Measurements from ENCODE around the gene REX1BD. TPM values are rescaled to one million over a fixed set of nuclear protein-coding genes. Genes with fewer than 3 reads are reported as not detected.

REX1BD gene
- 73.0 and 79.5 TPM in 2 replicates for total RNA-seq

DNA sequence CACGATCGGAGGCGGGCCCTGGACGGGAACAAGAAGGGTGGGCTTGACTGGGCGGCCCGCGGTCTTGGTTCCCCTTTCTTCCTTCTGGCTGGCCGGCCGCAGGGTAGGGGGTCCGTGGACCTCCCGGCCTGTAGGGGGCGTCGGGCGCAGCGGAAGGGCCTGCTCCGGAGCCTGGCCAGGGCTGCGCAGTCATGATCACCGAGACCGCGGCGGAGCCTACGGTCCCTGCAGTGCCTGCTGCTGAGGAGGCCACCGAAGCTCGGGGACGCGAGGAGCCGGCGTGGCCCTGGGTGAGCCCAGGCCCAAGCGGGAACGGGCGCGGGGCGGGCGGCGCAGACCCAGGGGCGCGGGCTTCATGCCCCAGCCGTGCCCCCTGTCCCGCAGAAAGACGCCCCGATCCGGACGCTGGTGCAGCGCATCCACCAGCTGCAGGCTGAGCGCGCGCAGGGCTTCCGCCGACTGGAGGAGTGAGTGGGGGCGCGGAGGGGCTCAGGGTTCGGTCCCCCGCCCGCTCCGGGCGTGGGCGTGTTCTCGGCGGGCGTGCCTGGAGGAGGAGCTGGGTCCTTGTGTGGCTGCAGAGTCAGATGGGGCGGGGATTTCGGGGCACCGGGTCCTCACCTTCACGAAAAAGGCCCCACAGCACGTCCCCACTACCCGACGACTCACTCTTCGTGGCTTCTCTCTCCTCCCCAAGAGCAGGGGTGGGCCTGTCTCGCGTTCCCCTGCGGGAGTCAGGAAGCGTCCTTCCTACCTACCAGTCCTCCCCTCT is at the start of gene REX1BD:
TSS of gene REX1BD (plus strand) at position 188 of the 769 bp plus-strand sequence. CDS start at position 192, 4 bp downstream.

DNA sequence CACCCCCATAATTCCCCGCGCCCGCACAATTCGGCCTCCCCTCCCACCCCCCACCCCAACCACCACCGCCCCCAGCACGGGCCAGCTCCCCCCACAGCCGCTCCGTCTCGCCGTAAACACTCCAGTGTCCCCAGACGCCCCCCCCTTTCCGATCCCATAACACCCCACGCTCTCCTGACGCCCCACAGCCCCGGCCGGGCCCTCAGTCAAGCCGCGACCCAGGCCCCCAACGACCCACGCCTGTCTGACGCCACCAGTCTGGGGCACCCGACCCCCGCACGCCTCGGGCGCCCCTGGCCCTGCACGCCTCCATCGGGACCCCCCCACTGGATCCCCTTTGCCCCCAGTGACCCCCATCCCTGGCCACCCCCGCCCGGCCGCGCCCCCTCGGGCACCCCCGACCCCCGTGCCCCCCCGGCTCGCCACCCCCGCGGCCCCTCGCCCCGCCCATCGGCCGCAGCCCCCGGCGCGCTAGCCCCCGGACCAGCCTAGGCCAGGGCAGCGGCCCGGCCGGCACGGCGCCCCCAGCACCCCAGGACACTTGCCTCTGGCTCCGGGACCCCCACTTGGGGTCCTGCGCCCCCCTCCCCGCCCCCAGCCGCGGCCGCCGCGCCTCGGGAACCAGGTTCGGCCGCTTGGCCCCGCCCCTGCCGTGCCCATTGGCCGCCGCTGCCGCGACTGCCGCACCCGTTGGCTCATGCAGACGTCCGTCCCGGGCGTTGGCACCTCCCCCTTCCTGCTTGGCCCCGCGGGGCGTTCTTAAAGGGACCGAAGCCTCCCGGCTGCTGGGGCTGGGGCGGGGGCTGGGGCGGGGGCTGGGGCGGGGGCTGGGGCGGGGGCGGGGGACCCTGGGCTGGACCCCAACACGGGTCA is 45.4 kb upstream of the REX1BD start, which contains the start of gene FKBP8:
TSS of gene FKBP8 (minus strand) at position 633 of the 873 bp plus-strand sequence. CDS start 1,603 bp downstream, outside the sequence.

DNA sequence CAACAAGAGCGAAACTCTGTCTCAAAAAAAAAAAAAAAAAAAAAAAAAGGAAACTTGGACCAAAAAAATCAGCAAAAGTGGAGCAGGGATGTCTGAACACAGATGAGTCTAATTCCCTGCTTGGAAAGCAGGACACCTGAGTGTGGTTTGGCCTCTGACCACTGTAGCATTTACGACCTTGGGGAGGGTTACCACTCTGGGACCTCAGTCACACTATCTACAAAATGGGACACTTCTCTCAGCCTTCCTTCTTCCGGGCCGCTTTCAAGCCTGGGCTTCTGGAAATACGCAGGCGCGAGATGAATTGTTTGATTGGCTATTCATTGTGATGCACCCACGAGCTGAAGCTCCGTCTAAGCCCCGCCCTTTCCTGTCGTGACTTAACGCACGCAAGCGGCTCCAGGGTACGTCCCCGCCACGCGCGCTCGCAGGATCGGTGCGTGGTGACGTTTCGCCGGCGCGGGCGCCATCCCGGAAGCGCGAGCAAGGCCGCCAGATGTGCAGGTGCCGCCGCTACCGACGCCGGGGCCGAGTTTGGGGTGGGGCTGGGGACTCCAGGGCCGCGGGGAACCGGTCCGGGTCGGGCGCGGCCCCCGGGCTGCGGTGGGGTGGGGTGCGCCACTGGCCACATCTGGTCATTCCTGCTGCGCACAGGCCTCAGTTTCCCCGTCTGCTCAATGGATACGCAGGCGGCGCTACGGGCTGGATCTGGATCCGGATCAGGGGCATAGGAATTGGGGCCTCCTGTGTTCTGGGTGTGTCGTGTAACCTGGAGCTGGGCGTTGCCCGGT is 31.0 kb upstream of the REX1BD start, which contains the start of gene KXD1:
TSS of gene KXD1 (plus strand) at position 460 of the 791 bp plus-strand sequence. CDS start 4,187 bp downstream, outside the sequence.

DNA sequence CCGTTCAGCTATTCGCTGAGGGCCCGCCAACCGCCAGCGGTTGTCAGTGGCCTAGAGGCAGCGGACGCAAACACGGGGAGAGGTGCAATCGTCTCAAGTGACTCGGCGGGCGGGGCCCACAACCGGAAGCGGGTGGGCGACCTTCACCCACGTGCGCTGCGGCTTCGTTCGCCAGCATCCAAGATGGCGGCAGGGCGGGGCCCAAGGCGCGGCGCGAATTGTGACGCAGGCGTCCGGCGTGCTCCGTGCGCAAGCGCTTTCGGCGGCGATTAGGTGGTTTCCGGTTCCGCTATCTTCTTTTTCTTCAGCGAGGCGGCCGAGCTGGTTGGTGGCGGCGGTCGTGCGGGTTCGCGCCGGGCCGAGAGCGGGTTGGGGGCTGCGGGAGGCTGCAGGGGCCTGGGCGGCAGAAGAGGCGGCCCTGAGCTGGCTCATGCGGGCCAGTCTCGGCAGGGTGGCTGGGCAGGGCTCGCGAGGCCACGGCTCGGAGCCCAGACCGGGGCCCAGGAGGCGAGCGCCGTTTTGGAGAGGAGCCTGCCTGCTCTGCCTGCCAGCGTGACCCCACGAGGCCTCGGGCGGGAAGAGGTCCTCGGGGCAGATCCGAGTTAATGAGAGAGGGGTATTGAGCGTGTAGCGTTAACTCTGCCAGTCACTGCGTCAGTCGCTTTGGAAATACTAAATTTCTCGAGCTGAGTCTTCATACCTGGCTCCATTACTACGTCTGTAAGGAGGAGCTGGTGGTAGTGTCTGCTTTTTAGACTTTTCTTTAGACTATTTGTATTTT is 16.8 kb upstream of the REX1BD start, which contains the start of gene UBA52:
TSS of gene UBA52 (plus strand) at position 294 of the 781 bp plus-strand sequence. CDS start 1,444 bp downstream, outside the sequence.

DNA sequence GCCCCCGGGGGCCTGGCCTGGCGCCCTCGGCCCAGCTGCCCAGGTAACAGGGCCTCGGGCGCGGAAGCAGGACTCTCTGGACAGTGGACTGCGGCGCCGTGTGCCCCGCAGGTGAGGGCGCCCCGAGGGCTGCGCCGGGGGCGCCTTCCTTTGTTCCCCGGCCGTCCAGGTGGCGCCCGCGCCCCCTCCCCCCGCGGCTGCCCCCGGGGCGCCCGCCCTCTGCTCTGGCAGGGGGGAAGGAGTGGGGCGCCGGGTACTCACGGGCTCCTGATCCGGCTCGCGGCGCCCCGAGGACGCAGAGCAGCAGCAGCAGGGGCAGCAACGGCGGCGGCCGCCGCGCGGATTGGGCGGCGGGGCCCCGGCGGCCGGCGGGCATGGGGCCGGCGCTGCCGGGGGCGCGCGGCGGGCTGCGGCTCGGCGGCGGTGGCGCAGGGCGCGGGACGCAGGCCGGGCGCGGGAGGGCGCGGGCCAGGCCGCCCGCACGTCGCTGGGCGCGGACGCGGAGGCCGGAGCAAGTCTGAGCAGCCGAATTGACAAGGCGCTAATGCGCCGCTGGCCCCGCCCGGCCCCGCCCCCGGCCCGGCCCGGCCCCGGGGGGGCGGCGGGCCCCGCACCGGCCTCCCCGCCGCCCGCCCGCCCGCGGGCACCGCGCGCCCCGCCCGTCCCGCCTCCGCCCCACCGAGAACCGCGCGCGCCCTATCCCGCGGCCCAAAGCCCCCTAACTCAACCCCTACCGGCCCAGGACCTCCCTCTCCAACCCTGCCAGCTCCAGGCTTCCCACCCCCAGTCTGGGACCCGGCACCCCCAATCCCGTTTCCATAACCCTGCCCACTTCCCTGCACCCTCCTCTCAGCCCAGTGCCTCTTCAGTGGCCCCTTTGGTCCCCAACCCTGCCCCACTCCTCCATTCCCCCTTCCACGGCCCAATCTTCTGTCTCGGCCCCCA is 18.0 kb downstream of the REX1BD start, which contains the start of gene CRLF1:
TSS of gene CRLF1 (minus strand) at position 519 of the 945 bp plus-strand sequence. CDS start at position 376, 143 bp downstream.

DNA sequence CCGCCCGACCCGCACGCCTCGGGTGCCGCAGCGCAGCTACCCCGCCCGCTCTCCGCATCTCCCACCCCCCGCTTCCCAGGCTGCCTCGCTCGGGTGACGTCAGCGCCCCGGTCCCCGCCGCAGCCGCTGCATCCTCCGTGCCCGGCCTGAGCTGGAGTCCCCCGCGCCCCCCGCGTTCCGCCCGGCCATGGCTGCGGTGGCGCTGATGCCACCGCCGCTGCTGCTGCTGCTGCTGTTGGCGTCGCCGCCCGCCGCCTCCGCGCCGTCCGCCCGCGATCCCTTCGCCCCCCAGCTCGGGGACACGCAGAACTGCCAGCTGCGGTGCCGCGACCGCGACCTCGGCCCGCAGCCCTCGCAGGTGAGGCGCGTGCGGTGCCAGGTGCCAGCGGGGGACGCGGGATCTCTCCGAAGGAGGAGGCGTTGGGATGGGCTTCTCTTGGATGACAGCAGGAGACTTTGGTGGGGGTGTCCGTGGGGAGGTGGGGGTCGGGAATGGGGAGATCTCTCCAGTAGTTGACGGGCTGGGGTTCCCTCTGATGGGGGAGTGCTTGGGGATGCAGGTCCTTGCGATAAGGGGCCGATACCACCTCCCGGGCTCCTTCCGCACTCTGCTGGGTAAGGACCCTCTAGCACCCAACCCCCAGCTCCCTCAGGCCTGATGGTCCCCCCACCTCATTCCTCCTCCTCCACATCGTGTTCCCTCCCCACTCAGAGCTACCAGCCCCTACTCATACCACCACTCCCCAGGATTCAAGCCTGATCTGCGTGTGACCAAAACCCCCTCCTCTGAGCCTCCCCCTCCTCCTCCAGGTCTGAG is 24.4 kb downstream of the REX1BD start, which contains the start of gene TMEM59L:
TSS of gene TMEM59L (plus strand) at position 99 of the 817 bp plus-strand sequence. CDS start at position 188, 89 bp downstream.

DNA sequence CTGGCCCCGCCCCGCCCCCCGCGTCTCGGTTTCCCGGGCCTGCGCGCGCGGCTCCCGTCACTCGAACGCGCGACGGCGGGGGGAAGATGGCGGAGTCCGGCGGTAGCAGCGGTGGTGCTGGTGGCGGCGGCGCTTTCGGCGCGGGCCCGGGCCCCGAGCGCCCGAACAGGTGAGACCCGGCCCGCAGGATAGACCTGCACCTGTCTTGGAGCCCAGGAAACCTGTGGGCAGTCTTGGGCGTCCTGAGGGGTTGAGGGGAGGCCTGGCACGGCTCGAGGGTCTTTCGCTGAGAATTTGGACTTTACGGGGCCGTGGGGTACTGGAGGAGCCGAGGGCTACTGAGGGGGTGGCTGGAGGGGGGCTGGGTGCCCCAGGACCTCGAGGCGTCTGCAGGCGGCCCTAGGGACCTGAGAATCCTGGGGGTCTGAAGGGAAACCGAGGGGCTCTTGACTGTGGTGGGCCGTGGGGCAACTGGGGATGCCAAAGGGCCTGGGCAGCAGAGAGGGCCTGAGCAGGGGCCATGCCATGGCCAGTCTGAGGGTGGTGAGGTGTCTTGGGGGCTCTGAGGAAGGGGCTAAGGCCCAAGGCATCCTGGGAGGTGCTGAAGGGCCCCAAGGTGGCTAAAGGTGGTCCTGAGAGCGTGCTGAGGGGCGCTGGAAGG is 48.5 kb downstream of the REX1BD start, which contains the start of gene KLHL26:
TSS of gene KLHL26 (plus strand) at position 60 of the 661 bp plus-strand sequence. CDS start at position 87, 27 bp downstream.

Other genes with a start within 250 kb of the REX1BD start
- 6.1 and 8.7 TPM in 2 replicates for gene PGPEP1, start 248.2 kb upstream of the REX1BD start, total RNA-seq
- 42.1 and 46.7 TPM in 2 replicates for gene GDF15, start 202.6 kb upstream of the REX1BD start, total RNA-seq
- 0.15 TPM in 1 of 2 replicates, not detected in the other for gene LRRC25, start 191.2 kb upstream of the REX1BD start, total RNA-seq
- gene SSBP4, start 169.4 kb upstream of the REX1BD start, total RNA-seq: 128 and 131 TPM in 2 replicates
- 29.9 and 43.0 TPM in 2 replicates for gene ISYNA1, start 150.7 kb upstream of the REX1BD start, total RNA-seq
- 9.6 and 9.7 TPM in 2 replicates for gene ELL, start 66.7 kb upstream of the REX1BD start, total RNA-seq
- gene FKBP8, start 45.2 kb upstream of the REX1BD start, total RNA-seq: 217 and 236 TPM in 2 replicates
- gene KXD1, start 30.9 kb upstream of the REX1BD start, total RNA-seq: 161 and 183 TPM in 2 replicates
- gene UBA52, start 16.9 kb upstream of the REX1BD start, total RNA-seq: 865 and 938 TPM in 2 replicates
- 0.74 and 1.3 TPM in 2 replicates for gene CRLF1, start 18.0 kb downstream of the REX1BD start, total RNA-seq
- under 0.01 TPM in 1 of 2 replicates, not detected in the other for gene TMEM59L, start 24.1 kb downstream of the REX1BD start, total RNA-seq
- gene KLHL26, start 48.2 kb downstream of the REX1BD start, total RNA-seq: 2.8 and 3.4 TPM in 2 replicates
- gene CRTC1, start 94.9 kb downstream of the REX1BD start, total RNA-seq: 1.2 and 2.0 TPM in 2 replicates
- gene COMP, start 202.5 kb downstream of the REX1BD start, total RNA-seq: not detected in 2 replicates
- 42.7 and 45.6 TPM in 2 replicates for gene UPF1, start 243.2 kb downstream of the REX1BD start, total RNA-seq

All from bronchus fibroblast of lung (primary cell).